ENCODE measurements around the gene GPHN. TPM values are rescaled to one million over a fixed set of nuclear protein-coding genes. Genes with fewer than 3 reads are reported as not detected.

The GPHN gene
- total and polyA plus RNA-seq, 2 donors from 2014 or later: 35.4 to 62.0 TPM

- no peaks in the 10 kb centered on the region for H3K9me3 ChIP-seq (ENCODE audit: control insufficient read depth in 2 of 3, insufficient read depth in 1 of 3, low read length in 3 of 3)
- no peak for DNase-seq
- no peak for TF ChIP-seq CTCF (IDR thresholded peaks at IDR 0.05; ENCODE audit: borderline replicate concordance, extremely low read depth, insufficient read depth)
- no peak overlapping the region for H3K4me3 ChIP-seq (ENCODE audit: low read length in 3 of 3)
- H3K27me3 ChIP-seq (ENCODE audit: control insufficient read depth, insufficient read depth, low read length): no peaks in the 10 kb centered on the region
- intact Hi-C loops (cut with DNase I): no loop called here
- no peaks in the 10 kb centered on the region for H3K4me1 ChIP-seq (ENCODE audit: control insufficient read depth in 2 of 3, insufficient read depth in 2 of 3, low read depth in 1 of 3, low read length in 3 of 3)
- H3K36me3 ChIP-seq (ENCODE audit: control insufficient read depth in 2 of 3, insufficient read depth in 3 of 3, low read length in 3 of 3): peaks cover 3 to 5% (median 3%) of the 10 kb centered on the region in 3 donors
- H3K27ac ChIP-seq (ENCODE audit: low read depth in 2 of 2, low read length in 2 of 2): no peak overlapping the region
- no peak for FAIRE-seq
- no peak overlapping the region for H3K9ac ChIP-seq (ENCODE audit: low read length in 3 of 3)
These were observed 621.8 kb downstream of the GPHN start for GRCh38 chr14:67129768-67130167.

GRCh38 chr14:67131691-67132090 lies 623.7 kb downstream of the GPHN start:
- no peak overlapping the region for H3K9ac ChIP-seq (ENCODE audit: low read length in 3 of 3)
- no peak for TF ChIP-seq CTCF (IDR thresholded peaks at IDR 0.05; ENCODE audit: borderline replicate concordance, extremely low read depth, insufficient read depth)
- intact Hi-C loops (cut with DNase I): no loop called here
- no peaks in the 10 kb centered on the region for H3K4me1 ChIP-seq (ENCODE audit: control insufficient read depth in 2 of 3, insufficient read depth in 2 of 3, low read depth in 1 of 3, low read length in 3 of 3)
- no peak overlapping the region for H3K27ac ChIP-seq (ENCODE audit: low read depth in 2 of 2, low read length in 2 of 2)
- H3K9me3 ChIP-seq (ENCODE audit: control insufficient read depth in 2 of 3, insufficient read depth in 1 of 3, low read length in 3 of 3): no peaks in the 10 kb centered on the region
- H3K4me3 ChIP-seq (ENCODE audit: low read length in 3 of 3): no peak overlapping the region
- no peaks in the 10 kb centered on the region for H3K27me3 ChIP-seq (ENCODE audit: control insufficient read depth, insufficient read depth, low read length)
- peaks cover 3 to 5% (median 3%) of the 10 kb centered on the region in 3 donors for H3K36me3 ChIP-seq (ENCODE audit: control insufficient read depth in 2 of 3, insufficient read depth in 3 of 3, low read length in 3 of 3)
- no peak for DNase-seq
- no peak for FAIRE-seq

GRCh38 chr14:67133144-67133543 lies 625.2 kb downstream of the GPHN start:
- FAIRE-seq (no peak), DNase-seq (no peak)
- Histone ChIP-seq H3K9me3 (ENCODE audit: control insufficient read depth in 2 of 3, insufficient read depth in 1 of 3, low read length in 3 of 3) (no peaks in the 10 kb centered on the region), H3K36me3 (ENCODE audit: control insufficient read depth in 2 of 3, insufficient read depth in 3 of 3, low read length in 3 of 3) (peaks cover 3 to 5% (median 3%) of the 10 kb centered on the region in 3 donors), H3K27ac (ENCODE audit: low read depth in 2 of 2, low read length in 2 of 2) (no peak overlapping the region), H3K4me3 (ENCODE audit: low read length in 3 of 3) (no peak overlapping the region), H3K9ac (ENCODE audit: low read length in 3 of 3) (no peak overlapping the region), H3K27me3 (ENCODE audit: control insufficient read depth, insufficient read depth, low read length) (no peaks in the 10 kb centered on the region), H3K4me1 (ENCODE audit: control insufficient read depth in 2 of 3, insufficient read depth in 2 of 3, low read depth in 1 of 3, low read length in 3 of 3) (no peaks in the 10 kb centered on the region)
- TF ChIP-seq CTCF (IDR thresholded peaks at IDR 0.05; ENCODE audit: borderline replicate concordance, extremely low read depth, insufficient read depth): no peak
- intact Hi-C loops (cut with DNase I): no loop called here

Data from kidney (tissue), 14 donors.